Activated CD4-positive, alpha-beta T cell treated with anti-CD3 and anti-CD28 coated beads, Interleukin-10, Interleukin-2, amounts not matched to agents 100 ng/mL and 50 ng/mL, durations not matched to agents 16 hours and 8 hours (primary cell): ENCODE data around the gene KCP.
A peak's percentile ranks its signal among the peaks of the same experiment; 100 is the strongest.

Source experiments
- DNase-seq: peaks from one replicate; pipeline ENCODE4 v3.0.0-alpha.2; 2020

KCP gene

DNA sequence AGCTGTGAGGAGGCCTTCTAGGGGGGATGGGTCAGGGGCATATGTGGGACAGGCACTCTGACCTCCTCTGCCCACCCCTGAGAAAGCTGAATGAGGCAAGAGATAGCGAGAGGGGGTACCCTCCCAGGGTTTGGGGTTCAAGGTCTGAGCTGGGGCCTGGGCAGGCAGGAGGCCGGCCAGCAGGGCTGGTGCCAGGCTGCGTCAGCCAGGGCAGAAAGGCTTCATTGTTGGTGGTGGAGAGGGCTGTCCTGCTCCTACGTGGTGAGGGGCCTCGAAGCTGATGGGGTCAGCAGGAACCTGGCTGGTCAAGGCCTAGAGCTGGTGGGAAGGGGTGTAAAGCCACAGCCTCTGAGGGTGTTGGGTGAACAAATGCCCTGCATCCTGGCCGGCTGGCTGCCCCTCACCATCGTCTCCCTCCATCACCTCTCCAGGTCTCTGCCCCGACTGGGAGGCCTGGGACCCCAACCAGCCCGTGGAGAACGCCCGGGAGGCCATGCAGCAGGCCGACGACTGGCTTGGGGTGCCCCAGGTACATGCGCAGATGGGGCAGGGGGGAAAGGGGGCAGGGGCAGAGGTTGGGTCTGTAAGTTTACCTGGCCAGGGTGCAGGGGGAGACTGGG, 73.7 kb downstream of the KCP start:
- DNase-seq = no peak

DNA sequence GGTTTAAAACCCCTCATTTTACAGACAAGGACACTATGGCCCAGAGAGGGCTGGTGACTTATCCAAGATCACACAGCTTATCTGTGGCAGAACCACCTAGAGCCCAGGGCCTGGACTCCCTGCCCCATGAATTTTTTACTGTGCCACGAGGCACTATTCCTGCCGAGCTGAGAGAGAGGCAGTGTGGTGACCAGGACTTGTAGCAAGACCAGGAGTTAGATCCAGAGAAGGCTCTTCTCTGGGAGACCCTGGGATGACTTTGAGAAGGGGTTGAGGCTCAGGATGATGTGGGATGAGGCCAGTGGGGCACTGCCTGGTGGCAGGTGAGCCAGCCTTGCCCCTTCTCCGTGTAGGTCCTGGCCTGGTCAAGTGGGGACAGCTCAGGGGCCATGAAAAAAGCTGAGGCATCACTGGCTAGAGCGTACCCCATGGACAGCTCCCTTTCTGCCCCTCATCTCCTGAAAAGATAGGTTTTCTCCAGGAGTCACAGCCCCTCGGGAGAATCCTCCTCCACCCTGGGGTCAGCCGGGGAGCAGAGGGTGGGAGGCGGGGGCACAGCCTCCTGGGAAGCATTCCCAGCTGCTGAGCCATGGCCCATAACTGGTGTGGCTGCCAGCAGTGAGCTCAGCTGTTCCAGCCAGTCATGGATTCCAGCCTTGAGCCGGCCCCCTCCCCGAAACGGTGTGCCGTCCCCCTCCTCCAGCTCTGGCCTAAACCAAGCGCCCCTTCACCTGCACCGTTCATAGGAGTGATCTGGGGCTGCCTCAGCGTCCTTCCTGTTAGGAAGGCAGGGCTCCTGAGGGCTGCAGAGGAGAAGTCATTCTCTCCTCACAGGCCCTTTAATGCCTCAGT, 74.5 kb downstream of the KCP start:
- no peak for DNase-seq

DNA sequence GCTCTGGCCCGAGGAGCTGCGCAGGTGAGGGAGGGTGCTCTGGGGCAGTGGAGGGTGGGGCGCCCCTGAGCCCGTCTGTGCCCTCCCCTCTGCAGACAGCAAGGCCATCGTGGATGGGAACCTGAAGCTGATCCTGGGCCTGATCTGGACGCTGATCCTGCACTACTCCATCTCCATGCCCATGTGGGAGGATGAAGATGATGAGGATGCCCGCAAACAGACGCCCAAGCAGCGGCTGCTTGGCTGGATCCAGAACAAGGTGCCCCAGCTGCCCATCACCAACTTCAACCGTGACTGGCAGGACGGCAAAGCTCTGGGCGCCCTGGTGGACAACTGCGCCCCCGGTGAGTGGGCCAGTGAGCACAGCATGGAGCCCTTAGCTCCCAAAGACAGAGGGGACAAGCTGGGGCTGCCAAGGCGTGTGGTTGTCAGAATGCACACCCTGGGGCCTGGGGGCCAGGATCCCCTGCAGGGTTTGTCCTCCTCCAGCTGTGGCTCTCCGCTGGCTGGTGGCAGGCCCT, 75.2 kb downstream of the KCP start:
- no peak for DNase-seq

DNA sequence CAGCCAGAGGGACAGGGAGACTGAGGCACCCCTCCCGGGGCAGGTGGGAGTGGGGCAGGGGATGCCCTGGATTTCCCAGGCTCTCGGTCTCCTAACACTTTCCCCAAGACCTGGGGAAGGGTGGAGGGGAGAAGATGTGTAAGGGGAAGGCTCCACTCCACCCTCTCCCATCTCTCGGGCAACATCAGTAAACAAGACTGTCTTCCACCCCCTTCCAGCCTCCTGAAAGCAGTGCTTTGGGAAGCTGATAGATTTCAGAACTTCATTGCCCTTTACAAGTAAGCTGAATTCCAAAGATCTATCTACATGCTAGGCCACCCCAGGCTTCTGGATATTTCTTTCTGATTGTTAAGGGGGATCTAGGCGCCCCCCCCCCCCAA, 76.6 kb downstream of the KCP start:
- DNase-seq = no peak

DNA sequence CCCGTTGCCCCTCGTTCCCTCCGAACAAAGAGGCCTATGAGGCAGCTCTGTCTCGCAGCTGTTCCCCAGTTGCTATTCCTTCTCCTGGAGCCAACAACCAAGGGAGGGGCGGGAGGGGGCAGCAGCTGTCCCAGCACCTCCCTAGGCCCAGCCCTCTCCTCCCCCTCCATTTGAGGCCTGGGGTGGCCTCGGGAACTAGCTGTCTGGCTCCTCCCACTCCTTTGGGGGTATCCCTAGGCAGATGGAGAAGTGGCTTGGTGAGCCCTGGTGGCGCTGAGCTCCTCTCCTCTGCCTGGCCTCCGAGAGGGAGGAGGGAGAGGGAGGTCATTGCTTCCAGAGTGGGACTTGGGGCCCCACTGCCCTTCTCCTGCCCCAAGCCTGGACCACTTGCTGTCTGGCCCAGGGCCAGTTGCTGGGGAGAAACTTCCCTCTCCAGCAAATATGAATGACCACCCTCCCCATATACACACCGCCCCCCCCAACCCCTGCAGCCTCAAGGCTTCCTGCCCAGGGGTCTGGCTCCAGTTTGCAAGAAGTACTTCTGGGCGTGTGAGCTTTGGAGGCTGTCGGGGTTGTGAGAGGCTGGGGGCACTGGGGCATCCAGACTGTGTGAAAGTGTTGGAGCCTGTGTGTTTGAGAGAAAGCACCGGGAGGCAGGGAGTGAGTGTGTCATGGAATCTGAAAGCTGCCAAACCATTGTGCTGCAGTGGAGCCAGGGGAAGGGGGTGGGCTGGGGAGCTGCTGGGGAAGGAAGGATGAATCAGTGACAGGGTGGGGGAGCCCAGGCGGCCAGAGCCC, 77.2 kb downstream of the KCP start:
- DNase-seq = no peak

DNA sequence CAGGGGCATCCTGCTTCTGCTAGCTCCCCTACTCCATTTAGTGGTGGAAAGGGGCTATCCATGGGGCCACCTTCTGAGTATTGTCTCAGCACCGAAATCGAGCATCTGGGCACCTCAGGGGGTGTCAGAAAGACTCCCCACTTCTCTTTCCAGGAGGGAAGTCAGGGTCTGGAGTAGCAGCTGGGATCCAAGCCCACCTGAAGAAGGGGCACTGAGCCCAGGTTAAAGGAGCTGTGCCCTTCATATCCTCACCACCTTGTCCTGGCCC, 77.7 kb downstream of the KCP start:
- DNase-seq = no peak

DNA sequence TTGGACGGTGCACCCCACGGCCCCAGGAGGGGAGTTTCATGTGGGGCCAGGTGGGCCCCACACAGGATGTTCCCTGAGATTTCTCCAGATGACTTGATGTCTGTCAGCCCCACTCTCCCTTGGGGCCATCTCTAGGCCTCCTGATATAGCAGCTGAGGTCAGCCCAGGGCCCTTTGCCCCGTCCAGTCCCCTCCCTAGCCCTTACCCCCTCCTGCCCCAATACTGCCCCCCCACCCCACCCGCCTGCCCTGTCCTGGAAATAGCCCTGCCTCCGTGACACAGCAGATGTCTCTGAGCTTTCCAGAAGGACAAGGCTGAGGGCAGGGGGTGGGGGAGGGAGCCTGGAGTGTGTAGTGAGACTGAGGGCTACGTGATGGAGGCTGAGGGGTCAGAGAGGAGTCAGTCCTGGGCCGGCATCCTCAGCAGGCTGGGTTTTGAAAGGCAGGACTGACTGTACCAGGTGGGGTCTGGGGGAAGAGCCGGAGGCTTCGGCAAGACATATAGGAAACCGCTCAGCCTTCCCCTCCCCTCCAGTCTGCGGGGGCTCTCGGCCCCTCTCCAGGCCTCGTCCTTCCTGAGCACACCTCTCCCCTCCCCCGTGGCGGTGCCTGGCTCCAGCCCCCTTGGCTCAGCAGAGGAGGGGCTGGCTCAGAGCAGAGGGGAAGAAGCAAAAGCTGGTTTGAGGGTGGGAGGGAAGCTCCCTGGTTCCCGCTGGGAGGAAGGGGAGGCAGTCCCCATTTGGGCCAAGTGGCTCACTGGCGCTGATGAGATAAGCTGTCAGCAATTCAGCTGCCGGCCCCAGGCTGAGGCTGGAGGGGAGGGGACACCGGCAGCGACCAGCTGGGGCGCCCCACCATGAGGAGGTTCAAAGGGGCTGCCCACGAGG, 78.3 kb downstream of the KCP start:
- no peak for DNase-seq

DNA sequence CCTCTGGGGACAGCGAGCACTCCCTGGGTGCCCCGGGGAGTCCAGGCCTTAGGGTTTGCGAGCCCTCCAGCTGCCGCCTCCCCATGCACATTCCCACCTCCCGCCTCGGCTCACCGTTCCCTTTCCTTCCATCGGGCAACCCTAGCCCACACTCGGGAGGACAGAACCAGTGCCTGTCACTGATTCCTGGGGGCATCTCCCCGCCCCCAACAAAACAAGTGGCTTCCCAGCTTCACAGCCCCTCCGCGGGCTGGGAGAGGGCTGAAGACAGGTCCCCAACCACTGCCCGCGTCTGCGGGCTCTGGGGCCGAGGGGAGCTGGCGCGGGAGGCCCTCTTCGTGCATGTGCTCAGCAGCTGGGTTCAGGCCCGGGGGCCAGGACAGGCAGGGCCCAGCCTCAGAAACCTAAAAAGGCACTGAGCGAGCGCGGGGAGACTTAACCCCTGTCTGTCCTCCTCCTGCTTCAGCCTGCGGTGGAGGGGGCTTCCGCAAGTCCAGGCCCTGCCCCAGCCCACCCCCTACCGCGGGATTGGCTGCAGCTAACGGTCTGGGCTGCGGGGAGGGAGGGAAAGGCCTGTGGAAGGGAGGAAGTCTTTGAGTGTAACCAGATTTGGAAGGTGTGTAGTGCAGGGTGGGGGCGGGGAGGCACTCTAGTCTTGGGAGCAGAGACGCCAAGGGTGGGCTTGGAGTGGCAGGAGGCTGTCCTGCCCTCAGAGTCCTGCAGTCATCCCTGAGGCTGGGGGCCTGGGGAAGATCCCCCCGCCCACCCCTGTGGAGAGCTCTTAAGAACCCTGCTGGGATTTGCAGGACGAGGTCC, 79.1 kb downstream of the KCP start:
- DNase-seq = no peak

DNA sequence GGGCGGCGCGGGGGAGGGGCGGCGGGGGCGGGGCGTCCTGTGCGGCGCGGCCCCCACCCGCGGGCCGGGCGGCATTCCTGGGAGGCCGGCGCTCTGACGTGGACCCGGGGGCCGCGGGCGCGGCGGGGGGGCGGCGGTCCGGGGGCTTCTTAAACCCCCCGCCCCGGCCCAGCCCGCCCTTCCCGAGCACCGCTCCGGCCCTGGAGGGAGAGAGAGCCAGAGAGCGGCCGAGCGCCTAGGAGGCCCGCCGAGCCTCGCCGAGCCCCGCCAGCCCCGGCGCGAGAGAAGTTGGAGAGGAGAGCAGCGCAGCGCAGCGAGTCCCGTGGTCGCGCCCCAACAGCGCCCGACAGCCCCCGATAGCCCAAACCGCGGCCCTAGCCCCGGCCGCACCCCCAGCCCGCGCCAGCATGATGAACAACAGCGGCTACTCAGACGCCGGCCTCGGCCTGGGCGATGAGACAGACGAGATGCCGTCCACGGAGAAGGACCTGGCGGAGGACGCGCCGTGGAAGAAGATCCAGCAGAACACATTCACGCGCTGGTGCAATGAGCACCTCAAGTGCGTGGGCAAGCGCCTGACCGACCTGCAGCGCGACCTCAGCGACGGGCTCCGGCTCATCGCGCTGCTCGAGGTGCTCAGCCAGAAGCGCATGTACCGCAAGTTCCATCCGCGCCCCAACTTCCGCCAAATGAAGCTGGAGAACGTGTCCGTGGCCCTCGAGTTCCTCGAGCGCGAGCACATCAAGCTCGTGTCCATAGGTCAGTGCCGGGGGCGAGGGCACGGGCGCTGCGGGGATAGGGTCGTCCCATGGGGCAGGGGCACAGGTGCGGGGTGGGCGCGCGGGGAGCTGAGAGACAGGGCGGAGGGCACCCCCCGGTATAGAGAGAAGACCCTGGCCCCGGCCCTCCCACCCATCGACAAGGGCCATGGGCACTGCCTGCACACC, 80.0 kb downstream of the KCP start, which contains the start of gene FLNC:
Gene FLNC, plus strand, starts transcription at position 176 of the 947 bp plus-strand sequence. Its CDS starts 232 bp downstream, at position 408.
- peak; percentile 18 for DNase-seq

DNA sequence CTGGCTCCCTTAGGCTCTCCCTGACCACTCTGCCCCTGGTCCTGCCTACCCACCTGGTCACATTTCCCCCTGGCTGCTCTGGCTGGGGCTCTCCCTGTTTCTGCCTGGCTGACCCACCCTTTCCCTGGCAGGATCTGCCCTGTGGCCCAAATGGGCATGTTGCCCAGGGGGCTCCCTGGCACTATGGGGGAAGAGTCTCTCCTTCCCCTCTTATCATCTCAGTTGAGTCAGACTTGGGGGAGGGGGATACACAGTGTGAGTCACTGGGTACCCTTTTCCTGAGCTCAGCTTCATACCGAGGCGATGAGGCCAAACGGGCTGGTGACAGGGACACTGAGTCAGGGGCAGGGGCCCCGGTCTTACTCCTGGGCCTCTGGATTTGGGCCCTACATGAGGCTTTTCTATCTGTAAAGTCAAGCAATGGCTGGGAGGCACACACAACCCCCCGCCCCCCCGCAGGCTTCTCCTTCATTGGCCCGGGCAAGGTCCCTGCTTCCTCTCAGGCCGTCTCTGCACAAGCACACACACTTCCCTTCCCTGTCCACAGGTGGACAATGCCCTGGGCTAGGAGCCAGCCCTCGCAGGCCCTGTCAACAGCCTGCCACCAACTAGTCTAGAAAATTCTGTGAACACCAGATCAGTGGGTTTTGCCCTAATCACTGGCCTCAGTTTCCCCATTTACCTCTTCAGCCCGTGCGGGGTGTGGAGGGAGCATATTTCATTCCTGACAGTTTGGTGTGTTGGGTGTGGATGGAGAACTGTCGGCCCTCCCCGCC, 80.9 kb downstream of the KCP start:
- no peak for DNase-seq

DNA sequence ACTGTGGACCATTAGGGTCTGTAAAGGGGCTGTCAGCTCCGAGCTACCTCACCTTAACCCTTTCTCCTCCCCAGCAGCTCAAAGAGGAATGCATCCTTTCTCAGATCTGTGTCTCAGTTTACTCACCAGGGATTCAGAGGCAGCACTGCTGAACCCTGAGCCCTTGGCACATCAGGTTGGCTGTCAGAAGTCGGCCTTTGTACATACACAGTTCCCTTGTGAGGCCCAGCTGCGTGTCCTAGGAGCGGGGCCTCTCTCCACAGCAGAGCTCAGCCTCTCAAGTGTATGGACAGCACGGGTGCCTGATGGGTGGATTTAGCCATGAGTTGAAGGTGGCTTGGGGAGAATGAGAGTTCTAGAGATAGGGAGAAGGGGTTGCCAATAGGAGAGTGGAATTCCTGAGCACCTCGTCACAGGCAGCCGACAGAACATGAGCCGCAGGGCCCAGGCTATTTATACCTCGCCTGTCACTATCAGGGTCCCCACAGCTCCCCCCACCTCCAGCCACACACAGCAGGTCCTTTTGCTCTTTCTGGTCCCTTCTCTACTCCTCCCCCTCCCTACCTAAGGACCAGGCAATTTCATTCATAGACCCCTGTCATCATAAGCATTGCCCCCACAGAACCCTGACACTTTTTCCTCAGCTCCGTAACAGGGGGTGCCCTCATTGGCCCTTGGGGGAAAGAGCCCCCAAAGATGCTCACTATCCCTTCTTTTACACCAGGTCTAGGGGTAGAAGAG, 82.4 kb downstream of the KCP start:
- DNase-seq = no peak

DNA sequence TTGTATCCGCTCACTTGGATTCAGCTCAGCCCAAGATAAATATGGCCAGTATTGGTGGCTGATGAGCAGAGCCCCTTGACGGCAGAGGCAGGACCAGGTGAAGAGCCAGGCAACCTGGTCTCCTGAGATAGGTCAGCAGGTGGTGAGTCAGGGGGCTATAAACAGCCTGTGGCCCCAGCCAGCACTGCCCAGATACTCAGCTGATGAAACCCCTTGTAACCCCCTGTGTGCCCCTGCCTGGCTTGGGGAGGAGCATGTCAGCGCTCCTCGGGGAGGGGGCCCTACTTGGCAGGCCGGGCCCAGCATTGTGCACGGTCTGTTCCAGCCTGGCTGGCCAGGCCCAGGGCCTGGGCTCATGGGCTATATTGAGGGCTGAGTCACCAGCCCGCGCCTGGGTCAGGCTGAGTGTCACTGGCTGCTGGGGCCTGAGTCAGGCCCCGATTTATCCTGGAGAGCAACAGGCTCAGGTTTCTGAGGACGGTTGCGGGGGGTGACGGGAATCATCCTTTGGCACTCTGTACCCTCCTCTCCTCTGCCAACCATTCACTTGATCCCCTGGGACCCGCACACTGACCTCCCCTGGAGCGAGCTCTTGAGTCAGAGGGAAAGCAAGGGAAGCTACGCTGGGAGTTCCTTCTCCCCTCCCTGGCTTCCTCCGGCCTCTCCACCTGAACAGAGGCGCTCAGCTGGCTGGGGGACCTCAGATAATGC, 83.1 kb downstream of the KCP start:
- no peak for DNase-seq

DNA sequence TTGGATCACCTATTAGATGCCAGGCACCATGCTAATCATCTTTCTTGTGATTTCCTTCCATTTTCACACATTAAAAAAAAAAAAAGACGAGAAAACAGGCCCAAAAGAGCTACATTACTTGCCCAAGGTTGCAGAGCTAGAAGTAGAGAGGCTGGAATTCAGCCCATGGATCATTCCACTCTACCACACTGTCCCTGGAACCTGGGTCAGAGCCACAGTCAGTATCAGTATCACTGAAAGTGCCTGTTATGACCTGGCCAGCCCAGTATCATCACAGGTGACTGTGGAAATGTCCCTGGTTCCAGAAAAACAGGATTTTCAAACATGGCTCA, 83.6 kb downstream of the KCP start:
- no peak for DNase-seq
